HepG2 (cell line): ENCODE results near the gene JTB. TPM values are rescaled to one million over a fixed set of nuclear protein-coding genes. Genes with fewer than 3 reads are reported as not detected.
A peak's percentile ranks its signal among the peaks of the same experiment; 100 is the strongest.

Source experiments
- FOSL2 ChIP-seq: sonication (generic); formaldehyde crosslinking; IDR thresholded peaks from 2 replicates; pipeline ENCODE4 v1.4.0; 2020; ENCODE audit warnings: missing genetic modification reagents
- GMEB2 ChIP-seq: IDR thresholded peaks from 2 replicates; pipeline ENCODE4 v1.6.1; 2016; ENCODE audit warnings: missing biosample characterization, missing genetic modification reagents, low read depth
- HMG20A ChIP-seq: IDR thresholded peaks from 2 replicates; pipeline ENCODE4 v1.6.1; 2016; ENCODE audit warnings: borderline replicate concordance
- HOXA5 ChIP-seq: sonication (generic); formaldehyde crosslinking; IDR thresholded peaks from 2 replicates; pipeline ENCODE4 v1.4.0; 2020; ENCODE audit warnings: missing genetic modification reagents
- JUNB ChIP-seq: sonication (generic); formaldehyde crosslinking; IDR thresholded peaks from 2 replicates; pipeline ENCODE4 v1.8.0; 2022; ENCODE audit warnings: missing genetic modification reagents, mild to moderate bottlenecking, borderline replicate concordance
- KLF16 ChIP-seq, 2 experiments: sonication (generic) in 1 of 2; formaldehyde crosslinking in 1 of 2; IDR thresholded peaks; 2 replicates each; pipeline versions ENCODE4 v1.6.1 to v1.8.0; 2016 to 2023; ENCODE audit warnings: missing genetic modification reagents in 2 of 2, missing compliant biosample characterization in 1 of 2
- MED1 ChIP-seq: sonication (generic); formaldehyde crosslinking; IDR thresholded peaks from 2 replicates; pipeline ENCODE4 v1.4.0; 2020; ENCODE audit warnings: missing genetic modification reagents
- MYPOP ChIP-seq: sonication (generic); formaldehyde crosslinking; IDR thresholded peaks from 2 replicates; pipeline ENCODE4 v1.8.1; 2023; ENCODE audit warnings: mild to moderate bottlenecking, moderate library complexity, missing genetic modification reagents
- NAIF1 ChIP-seq: sonication (generic); formaldehyde crosslinking; IDR thresholded peaks from 2 replicates; pipeline ENCODE4 v1.5.0; 2020; ENCODE audit warnings: mild to moderate bottlenecking, missing genetic modification reagents, borderline replicate concordance
- SETDB1 ChIP-seq: sonication (generic); formaldehyde crosslinking; IDR thresholded peaks from 2 replicates; pipeline ENCODE4 v1.5.1; 2020; ENCODE audit warnings: missing genetic modification reagents, mild to moderate bottlenecking, borderline replicate concordance
- YEATS2 ChIP-seq: sonication (generic); formaldehyde crosslinking; IDR thresholded peaks from 2 replicates; pipeline ENCODE4 v1.4.0; 2020; ENCODE audit warnings: missing genetic modification reagents, borderline replicate concordance
- ZBED4 ChIP-seq: sonication (generic); formaldehyde crosslinking; IDR thresholded peaks from 2 replicates; pipeline ENCODE4 v1.4.0; 2020; ENCODE audit warnings: missing genetic modification reagents, borderline replicate concordance
- ZNF10 ChIP-seq: sonication (generic); formaldehyde crosslinking; IDR thresholded peaks from 2 replicates; pipeline ENCODE4 v1.4.0; 2020; ENCODE audit warnings: mild to moderate bottlenecking, low read depth, missing genetic modification reagents, borderline replicate concordance
- ZNF3 ChIP-seq: IDR thresholded peaks from 2 replicates; pipeline ENCODE4 v1.7.0; 2017; ENCODE audit warnings: inconsistent platforms
- ZNF879 ChIP-seq: sonication (generic); formaldehyde crosslinking; IDR thresholded peaks from 2 replicates; pipeline ENCODE4 v1.8.1; 2023; ENCODE audit warnings: missing genetic modification reagents
- polyA plus RNA-seq, 8 experiments: library from polyadenylated mRNA; depleted of rRNA in 3 of 8; stranded (reverse) in 7 of 8; unstranded in 1 of 8; fragments of >200 nt; fragmentation: Illumina TruSeq in 4 of 8; extraction: Trizol in 4 of 8; gene quantifications; 2 replicates each; pipeline versions ENCODE4 v1.2.1 to v1.2.3, GENCODE V29; 2011 to 2016; ENCODE audit warnings: low read depth in 4 of 8, missing spikeins in 1 of 8, mixed read lengths in 1 of 8; ENCODE audit not compliant: insufficient read depth in 1 of 8
- total RNA-seq, 5 experiments: library from RNA; depleted of rRNA; stranded (reverse); fragments of >200 nt; fragmentation: Illumina TruSeq; extraction: Trizol; gene quantifications; 2 replicates each; pipeline ENCODE4 v1.2.3, GENCODE V29; 2016; ENCODE audit warnings: low read depth in 1 of 5
- TF ChIP-seq, protein P1 (sequence below): sonication (generic); formaldehyde crosslinking; IDR thresholded peaks from 2 replicates; pipeline ENCODE4 v1.4.0; 2020; ENCODE audit warnings: missing genetic modification reagents
- TF ChIP-seq, protein P2 (sequence below): IDR thresholded peaks from 2 replicates; pipeline ENCODE4 v1.6.1; 2016; ENCODE audit warnings: mild to moderate bottlenecking, missing biosample characterization, missing genetic modification reagents
- TF ChIP-seq, protein P3 (sequence below): sonication (generic); formaldehyde crosslinking; IDR thresholded peaks from 2 replicates; pipeline ENCODE4 v1.5.0; 2020; ENCODE audit warnings: mild to moderate bottlenecking, missing genetic modification reagents, borderline replicate concordance

JTB gene
- total and polyA plus RNA-seq, 2 of the 13 experiments (the other 11 are each of a cell fraction or from before 2014, with no cell fraction given), result 96.7 to 99.2 TPM

- TF ChIP-seq MYPOP (CRISPR knock-in tag) (peak; percentile 42; the same call in 1 of the 2 replicates), ZNF10 (CRISPR knock-in tag) (no peak), KLF16 (CRISPR knock-in tag; IDR thresholded peaks at IDR 0.05) (peak in 1 of 2 experiments; percentile 67; a peak in 1 of 4 replicates), ZBED4 (peak; percentile 57; the same call in 1 of the 2 replicates), FOSL2 (CRISPR knock-in tag) (peak; percentile 41), HMG20A (CRISPR knock-in tag) (peak; percentile 29; the same call in 1 of the 2 replicates), YEATS2 (CRISPR knock-in tag) (0 out of 2 replicates have a peak, but pooled peaks have one; percentile 26), HOXA5 (CRISPR knock-in tag) (0 out of 2 replicates have a peak, but pooled peaks have one; percentile 50), ZNF879 (CRISPR knock-in tag) (no peak), MED1 (CRISPR knock-in tag) (peak; percentile 80), ZNF3 (CRISPR knock-in tag) (no peak), SETDB1 (CRISPR knock-in tag) (no peak), GMEB2 (CRISPR knock-in tag) (no peak), NAIF1 (no peak), JUNB (CRISPR knock-in tag) (no peak)
- TF ChIP-seq, protein P1, sequence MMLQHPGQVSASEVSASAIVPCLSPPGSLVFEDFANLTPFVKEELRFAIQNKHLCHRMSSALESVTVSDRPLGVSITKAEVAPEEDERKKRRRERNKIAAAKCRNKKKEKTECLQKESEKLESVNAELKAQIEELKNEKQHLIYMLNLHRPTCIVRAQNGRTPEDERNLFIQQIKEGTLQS (CRISPR knock-in tag), result 0 out of 2 replicates have a peak, but pooled peaks have one; percentile 25
- TF ChIP-seq, protein P2, sequence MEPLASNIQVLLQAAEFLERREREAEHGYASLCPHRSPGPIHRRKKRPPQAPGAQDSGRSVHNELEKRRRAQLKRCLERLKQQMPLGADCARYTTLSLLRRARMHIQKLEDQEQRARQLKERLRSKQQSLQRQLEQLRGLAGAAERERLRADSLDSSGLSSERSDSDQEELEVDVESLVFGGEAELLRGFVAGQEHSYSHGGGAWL (CRISPR knock-in tag), result peak; percentile 37; the same call in 1 of the 2 replicates
- TF ChIP-seq, protein P3, sequence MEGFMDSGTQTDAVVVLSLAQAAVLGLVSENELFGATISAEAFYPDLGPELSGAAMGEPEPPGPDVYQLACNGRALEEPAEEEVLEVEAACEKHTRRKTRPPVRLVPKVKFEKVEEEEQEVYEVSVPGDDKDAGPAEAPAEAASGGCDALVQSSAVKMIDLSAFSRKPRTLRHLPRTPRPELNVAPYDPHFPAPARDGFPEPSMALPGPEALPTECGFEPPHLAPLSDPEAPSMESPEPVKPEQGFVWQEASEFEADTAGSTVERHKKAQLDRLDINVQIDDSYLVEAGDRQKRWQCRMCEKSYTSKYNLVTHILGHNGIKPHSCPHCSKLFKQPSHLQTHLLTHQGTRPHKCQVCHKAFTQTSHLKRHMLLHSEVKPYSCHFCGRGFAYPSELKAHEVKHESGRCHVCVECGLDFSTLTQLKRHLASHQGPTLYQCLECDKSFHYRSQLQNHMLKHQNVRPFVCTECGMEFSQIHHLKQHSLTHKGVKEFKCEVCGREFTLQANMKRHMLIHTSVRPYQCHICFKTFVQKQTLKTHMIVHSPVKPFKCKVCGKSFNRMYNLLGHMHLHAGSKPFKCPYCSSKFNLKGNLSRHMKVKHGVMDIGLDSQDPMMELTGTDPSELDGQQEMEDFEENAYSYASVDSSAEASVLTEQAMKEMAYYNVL (CRISPR knock-in tag), result peak; percentile 32; the same call in 1 of the 2 replicates
These were observed 30.7 kb downstream of the JTB start, which contains the start of gene DENND4B (continued) for GRCh38 chr1:153946622-153947241.
